Muscle of arm (tissue), 12 donors: Measurements from ENCODE around the gene IQCM. TPM values are rescaled to one million over a fixed set of nuclear protein-coding genes. Genes with fewer than 3 reads are reported as not detected.
"Not testable (repeated sequence)": the region's sequence is repeated elsewhere in the genome, so short reads cannot be mapped to it uniquely, and the experiment has no call there.

Experiments used
- DNase-seq: peaks from one replicate; pipeline ENCODE4 v3.0.0-alpha.2; 2013
- polyA plus RNA-seq, 12 donors: library from polyadenylated mRNA; unstranded; fragments of 120-200 nt; gene quantifications; one replicate each; pipeline ENCODE4 v1.2.1, GENCODE V29; 2013; ENCODE audit not compliant: insufficient read length in 12 of 12

The IQCM gene
- polyA plus RNA-seq, 12 donors, result not detected

DNA sequence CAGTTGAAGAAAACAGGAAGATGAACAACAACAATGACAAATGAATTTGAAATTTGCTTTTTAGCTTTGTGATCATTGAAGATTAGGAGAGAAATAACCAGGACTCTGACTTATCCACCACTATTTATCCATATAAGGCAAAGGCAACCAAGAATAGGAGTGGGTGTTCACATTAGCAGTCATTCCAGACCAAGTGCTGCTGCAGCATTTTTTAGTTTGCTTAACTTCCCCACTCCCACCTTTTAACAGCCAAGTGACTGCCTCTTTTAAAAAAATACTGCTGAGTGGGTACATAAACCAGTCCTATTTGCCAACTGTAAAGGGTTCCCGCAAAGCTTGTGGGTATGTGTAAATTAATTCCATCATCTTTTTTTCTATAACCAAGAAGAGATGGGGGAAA, 230.9 kb downstream of the IQCM start:
- DNase-seq, result no peak

DNA sequence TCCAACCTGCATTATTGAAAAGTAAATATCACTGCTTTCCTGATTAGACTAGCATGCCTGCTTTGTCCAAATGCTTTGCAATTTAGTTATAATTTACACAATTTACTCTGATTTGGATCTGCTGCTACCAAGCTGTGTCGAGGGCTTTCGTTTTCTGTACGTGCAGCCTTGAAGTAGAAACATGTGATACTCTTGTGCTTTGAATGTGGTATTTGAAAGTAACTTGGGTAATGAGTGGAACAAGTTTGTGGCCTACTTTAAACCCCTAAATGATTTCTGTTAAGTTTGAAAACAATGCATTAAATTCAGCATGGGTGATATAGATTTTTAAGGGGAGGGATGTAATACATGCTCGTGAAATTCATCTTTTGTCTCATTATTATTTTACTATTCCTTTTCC, 240.7 kb downstream of the IQCM start:
- no peak for DNase-seq

DNA sequence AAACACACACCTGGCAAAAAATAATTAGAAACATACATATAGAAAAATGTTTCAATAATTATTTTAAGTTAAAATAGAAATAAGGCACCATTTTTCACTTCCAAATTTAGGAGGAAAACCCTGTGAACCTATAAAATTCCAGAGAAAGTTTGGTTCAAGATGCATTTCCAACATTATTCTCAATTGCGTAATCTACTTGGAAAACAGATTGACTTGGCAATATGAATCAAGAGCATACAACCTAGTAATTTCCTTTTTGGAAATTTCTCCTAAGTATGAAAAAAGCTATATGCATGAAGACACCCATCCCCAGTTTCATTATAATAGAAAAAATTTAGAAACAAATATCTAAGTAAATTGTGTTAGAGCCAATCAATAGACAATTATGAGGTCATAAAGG, 242.9 kb downstream of the IQCM start:
- peak; percentile 22 for DNase-seq

DNA sequence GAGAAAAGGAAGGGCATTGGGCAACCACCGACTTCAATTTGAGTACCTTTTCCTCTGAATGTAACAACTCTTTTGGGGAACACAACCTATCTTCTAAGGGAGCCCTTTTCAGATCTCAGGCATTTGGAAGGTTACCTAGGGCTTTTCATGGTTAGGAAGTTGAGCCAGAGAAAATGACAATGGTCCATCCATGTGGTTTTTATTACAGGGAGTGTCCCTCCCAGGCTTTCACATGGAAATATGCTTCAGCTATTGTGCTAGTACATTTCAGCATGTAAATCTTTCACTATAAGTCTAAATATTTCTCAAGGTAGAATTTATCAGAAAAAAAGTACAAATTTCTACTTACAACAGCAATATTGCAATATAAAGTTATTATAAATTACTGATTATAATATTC, 259.8 kb downstream of the IQCM start:
- no peak for DNase-seq

DNA sequence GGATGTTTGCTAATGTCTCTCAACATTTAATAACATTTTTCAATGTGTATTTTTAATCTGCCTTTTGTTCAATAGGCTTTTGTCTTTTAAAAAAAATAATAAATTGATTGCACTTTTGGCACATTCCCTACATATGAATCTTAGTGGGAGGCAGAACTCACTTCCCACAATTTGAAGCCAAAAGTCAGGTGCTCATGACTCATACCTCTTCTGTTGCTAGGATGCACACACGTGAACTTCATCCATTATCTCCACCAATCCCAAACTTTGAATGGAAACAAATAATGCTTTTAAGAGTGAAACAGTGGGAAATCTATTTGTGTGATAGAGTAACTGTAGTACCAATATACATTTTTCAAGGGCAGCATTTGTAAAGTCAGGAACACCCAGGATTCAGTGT, 260.5 kb downstream of the IQCM start:
- no peak for DNase-seq

DNA sequence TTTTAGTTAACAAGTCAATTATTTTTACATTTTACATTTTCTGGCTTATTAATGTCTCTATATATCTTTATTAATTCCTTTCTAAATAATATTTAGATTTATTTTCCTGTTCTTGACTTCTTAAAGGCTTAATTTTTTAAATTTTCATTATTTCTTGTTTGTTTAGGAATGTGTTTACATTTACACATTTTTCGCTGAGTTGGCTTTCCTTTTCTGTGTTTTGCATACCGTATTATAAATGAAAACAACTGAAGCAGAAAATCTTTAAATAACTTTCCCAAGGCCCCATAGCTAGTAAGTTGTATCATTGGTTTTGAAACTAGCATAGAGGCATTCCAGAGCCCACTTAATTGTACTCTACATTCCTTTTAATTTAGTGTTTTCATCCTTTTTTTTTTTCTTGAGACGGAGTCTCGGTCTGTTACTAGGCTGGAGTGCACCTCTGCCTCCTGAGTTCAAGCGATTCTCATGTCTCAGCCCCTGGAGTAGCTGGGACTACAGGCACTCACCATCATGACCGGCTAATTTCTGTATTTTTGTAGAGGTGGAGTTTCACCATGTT, 261.6 kb downstream of the IQCM start:
- DNase-seq, result no peak

DNA sequence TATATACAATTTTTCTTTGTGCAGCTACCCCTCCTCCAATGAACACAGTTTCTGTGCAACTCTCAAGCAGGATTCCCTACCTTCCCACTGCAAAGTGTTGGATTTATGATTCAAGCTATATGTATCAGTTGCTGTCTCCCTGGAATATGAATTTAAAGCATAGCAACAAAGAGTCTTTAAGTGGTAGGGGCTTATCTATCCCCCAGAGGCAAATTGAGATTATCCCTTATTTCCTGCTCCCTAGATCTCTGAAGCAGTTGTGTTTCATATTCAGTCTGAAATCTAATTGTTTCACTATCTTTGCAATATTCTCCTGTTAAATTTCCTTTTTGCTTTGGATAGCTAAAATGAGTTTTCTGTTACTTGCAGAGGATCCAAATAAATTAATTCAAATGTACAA, 263.0 kb downstream of the IQCM start:
- no peak for DNase-seq

DNA sequence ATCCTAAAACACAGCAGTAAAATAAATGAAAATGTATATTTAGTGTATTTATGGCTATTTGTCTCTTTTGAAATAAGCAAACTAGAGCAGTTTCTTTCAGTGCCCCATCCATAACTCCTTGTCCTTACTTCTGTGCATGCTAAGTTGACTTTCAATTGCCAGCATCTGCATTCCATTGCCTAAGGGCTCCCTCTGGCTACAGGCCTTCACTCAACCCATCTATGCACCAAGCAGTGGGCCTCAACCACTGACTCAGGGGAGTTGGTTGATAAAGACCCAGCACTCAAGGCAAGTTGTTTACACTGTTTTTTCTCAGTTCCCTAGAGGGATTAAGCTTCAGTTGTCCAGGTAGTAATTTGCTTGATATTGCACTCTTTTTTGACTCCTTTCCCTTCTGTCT, 265.7 kb downstream of the IQCM start:
- no peak for DNase-seq

DNA sequence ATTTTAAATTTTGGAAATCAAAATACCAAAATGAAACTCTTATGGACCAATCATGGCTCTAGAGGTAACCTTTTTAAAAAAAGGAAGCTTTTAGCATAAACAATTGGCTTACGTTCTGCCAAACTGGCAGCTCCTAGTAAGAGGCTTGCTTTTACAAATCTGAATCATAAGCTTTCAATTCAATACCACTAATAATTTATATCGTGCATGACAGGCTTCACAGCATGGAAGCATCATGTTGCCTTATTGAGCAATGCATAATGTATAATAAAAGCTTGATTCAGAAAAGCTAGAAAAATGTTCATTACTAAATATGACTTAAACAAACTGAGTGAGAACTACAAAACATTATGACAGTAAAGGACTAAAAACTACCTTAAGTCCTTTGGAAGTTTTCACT, 280.9 kb downstream of the IQCM start:
- no peak for DNase-seq

DNA sequence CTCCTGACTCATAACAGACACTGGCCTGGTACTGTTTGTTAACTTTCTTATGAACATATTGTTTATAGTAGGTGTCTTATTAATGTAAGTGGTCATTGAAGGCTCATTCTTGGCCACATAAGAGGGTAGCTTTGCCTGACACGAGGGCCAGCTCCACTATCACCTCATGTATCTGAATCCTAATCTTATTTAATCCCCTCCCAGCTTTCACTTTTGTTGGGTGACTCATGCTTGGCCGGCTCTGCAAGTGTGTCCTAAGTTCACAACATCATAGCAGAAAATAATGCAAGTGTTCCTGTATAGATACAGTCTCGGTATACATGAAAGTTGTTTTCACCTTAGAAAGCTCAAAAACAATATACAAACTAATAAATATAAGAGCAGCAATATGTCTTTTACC, 283.8 kb downstream of the IQCM start:
- DNase-seq, result no peak

DNA sequence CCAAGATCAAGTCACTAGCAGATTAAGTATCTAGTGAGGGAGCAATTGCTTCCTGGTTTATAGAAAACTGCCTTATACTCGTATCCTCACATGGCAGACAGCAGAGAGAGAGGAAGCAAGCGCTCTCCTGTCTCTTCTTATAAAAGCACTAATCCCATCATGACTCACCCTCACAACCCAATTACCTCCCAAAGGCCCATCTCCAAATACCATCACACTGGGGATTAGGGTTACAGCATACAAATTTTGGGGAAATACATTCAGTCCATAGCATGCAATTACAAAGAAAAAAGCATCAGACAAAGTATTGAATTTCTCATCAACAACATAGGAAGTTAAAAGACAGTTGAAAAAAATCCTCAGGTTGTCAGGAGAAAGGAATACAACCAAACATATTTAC, 292.6 kb downstream of the IQCM start:
- DNase-seq, result no peak

DNA sequence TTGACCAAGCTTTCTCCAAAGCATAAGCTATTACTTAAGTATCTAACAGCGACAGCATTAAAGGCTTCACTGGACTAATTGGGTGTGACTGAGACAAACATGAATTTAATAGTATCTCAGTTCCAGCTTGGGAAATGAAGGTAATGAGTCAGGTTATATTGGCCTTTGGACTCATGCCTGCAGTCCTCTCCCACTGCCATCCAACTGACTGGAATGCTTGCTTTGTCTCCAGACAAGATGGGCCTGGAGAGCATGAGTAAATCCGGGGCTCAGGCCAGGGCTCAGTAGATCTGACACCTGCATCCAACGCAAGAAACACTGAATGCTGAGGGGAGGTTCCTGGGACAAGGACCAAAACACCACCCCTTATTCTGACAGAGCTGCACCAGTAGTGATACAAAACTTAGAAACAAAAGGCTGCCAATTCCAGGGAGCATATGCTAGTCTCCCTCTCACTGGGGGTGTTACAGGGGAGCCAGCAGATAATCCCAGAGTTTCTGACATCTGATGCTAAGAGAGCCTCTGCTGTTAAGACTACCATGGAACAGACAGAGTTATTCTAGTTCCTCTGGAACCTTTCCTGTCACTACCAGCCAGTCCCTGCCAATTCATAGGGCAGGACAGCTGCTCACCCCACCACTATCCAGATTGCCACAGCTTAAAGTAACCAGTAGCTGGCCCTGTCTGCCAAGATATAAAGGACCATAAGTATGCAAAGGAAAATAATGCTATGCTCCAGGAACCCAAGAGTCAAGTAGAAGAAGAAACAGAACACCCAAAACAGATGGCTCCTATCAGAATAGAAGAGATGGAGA, 293.8 kb downstream of the IQCM start:
- peak; percentile 38 for DNase-seq

DNA sequence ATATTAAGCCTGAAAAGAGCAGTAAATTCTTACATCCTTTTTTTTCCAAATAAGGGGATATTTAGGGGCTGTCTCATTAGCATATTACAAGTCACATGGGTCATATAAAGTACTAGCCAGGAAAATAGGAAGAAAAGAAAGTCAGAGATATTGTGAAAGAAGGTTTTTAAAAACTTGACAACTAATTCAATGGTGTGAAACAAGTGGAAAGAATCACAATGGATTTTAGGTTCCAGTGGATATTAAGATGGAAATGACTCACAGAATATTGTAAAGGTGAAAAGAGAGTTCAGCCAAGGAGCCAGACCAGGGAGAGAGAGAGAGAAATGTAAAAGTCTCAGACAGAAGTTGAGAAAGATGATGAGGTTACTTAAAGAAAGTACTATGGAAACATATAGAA, 297.2 kb downstream of the IQCM start:
- DNase-seq, result no peak

DNA sequence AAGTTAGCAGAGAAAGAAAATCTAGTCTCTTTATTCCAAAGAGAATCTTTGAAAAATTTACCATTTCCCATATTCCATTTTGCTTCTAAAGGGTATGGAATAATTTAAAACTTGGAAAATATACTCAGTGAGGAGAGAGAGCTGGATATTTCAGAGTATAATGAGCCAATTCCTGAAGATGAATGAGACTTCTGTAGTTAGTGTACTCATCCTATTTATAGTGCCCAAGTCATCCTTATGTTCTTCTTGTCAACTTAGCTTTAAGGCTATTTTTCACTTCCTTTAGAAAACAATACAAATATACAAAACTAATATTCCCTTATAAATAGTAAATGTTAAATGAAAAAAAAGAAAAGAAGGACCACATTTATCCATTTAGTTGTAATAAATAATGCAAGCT, 302.6 kb downstream of the IQCM start:
- no peak for DNase-seq

DNA sequence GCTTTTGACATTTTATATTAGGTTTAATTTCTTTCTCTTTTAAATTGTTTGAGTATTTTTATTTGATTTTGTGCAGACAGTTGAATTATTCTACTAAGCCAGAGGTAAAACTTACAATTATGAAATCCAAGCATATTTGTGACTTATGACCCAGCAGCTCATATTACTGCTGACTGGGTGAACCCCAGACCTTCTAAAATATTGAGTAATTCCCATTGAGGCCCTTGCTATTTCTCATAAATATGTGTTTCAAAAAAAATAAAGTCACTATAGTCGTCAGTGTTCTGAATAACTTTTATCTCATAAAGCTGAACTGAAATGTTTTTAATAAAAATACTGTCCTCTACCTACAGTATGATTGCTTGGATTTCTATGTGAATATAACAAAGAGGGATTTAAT, 303.1 kb downstream of the IQCM start:
- DNase-seq, result no peak

DNA sequence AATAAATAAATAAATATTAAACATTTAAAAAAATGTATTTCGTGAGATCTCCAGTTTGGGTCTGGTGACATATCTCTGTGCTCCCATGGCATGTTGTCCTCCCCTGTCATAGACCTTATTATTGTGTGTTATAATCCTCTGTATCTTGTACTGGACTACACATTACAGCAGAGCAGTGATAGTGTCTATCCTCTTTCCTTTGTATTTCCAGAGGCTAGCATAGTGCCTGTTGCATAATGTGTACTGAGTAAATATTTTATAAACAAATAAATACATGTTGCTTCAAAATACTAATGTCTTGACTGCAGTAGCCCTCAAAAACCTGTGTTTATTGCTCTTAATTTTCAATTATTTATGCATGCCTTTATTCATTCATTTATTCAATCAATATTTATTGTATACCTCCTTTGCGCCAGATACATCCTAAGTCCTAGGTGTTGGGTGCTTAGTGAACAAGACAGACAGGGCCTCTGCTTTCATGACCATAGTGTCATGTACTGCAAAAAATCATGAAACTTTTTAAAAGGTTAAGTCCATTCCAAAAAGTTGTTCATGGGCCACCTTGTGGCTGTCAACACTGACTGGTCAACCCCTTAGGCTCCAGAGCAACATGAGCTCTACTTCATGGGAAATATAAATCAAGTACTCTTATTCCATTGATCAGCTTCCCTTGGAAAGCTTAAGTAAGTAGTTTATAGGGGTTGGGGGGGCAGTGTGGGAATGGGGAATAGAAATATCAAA, 303.9 kb downstream of the IQCM start:
- no peak for DNase-seq

DNA sequence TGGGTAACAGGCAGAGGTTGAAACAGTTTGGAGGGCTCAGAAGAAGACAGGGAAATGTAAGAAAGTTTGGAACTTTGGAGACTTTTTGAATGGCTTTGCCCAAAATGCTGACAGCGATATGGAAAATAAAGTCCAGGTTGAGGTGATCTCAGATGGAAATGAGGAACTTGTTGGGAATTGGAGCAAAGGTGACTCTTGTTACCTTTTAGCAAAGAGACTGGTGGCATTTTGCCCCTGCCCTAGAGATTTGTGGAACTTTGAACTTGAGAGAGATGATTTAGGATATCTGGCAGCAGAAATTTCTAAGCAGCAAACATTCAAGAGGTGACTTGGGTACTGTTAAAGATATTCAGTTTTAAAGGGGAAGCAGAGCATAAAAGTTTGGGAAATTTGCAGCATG, 308.3 kb downstream of the IQCM start:
- DNase-seq, result not testable (repeated sequence)

DNA sequence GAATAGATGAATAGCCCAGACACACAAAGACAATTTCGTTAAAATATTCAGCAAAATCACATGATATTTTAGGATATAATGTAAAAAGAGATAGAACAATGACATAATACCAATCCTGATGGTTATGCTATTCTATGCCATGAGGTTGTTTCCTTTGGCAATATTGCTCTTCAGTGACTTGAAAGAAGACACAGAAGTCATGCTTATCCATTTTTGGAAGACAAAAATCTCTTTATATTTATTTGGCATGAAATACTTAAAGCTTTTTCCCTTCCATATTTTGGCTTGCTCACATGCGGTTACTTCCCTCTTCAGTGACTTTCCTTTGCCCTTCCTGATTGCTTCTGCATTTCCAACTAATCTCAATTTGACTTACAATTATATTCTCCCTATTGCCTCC, 314.8 kb downstream of the IQCM start:
- no peak for DNase-seq

DNA sequence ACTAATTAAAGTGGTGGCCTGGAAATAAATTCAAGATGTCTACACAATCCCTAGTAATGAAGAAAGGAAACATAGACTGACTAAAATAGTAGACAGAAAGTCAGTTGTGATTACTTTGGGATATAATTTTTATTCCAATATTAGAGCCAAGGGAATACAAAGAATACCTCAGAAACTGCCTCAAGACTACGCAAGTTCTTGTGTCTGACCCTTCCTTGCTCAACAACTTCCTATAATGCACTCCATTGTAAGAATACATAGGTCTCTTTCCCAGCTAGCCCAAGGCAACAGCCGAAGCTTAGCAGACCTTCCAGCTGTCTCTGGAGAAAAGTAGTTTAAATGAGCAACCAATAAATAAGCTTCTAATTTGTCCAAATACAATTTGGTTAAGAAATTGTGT, 315.9 kb downstream of the IQCM start:
- no peak for DNase-seq

DNA sequence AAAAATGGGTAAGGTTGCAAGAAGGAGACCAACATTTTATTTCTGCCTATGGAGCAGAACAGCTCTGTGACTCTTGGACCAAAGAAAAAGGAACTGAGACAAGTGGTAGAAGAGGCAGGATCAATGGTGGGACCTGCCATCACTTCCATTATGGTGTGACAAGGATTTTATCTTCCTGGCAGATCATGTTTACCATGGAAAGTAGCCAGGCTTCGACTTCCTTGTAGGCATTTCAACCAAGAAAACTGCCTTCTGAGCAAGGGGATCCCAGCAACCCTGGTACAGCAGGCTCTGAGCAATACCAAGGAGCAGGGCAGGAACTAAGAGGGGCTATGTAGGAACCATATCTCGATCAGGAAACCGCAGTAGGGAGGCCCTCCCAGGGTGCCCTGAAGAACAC, 317.4 kb downstream of the IQCM start:
- no peak for DNase-seq

DNA sequence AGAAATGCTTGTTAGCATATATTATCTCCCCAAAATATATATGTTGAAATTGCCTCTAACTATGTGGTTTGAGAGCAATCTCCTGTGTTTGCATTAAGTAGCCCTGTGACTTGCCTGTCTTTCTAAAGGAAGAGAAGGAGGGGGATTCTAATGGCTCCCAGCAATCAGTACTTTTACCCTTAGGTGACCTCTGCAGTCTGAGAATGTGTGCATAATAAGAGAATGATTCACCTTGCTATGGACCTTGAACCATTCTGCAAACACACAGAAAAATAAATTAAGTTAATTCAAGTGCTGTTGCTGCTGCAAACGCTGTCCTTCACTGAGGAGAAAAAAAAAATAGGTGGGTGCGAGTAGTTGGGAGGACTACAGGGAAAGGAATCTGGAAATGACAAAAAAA, 322.2 kb downstream of the IQCM start:
- DNase-seq, result no peak

DNA sequence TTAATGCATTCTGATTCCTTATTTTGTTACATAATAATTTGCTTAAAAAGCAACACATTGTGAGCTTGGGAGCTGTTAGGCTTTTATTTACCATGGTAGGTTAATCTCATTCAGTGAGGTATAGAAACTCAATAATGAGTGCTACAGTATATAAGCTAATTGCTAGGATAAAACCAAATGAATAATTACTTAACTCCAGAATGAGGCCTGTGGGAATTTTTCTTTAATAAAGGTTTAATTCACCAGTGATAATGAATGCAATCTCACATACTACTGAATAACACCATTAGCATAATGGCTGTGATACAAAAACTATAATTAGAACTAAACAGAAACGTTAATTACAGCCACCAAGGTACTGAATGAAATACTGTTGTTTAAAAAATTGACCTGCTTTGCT, 326.3 kb downstream of the IQCM start:
- DNase-seq, result no peak

DNA sequence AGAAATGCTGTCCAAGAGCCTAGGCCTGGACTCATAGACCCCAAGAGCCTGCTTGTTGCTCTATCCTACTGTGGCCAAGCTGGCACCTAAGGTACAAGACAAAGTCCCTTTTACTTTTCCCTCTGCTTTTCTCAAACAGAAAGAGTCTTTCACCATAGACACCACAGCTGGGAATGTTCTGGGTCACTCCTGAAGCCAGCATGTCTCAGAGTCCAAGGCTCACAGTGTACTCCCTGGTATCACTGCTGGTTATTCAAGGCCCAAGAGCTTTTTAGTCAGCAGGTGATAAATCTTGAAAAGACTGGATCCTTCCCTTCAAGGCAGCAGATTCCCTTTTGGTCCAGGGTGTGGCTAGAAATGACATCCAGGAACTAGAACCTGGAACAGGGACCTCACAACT, 328.8 kb downstream of the IQCM start:
- DNase-seq, result no peak
